Loucy (cell line): Measurements from ENCODE around the gene ACER3.

ENCODE experiments used
- EZH2phosphoT487 ChIP-seq: fragments of 200-600 bp; IDR thresholded peaks from 2 replicates; pipeline ENCODE4 v1.6.1; 2018; ENCODE audit warnings: antibody characterized with exemption, mild to moderate bottlenecking, moderate library complexity, borderline replicate concordance
- TF ChIP-seq, protein P1 (sequence below): fragments of 200-600 bp; sonication (generic); conservative IDR thresholded peaks from 2 replicates; pipeline ENCODE4 v1.5.1; 2014; ENCODE audit warnings: mild to moderate bottlenecking, antibody characterized with exemption, low read length

DNA sequence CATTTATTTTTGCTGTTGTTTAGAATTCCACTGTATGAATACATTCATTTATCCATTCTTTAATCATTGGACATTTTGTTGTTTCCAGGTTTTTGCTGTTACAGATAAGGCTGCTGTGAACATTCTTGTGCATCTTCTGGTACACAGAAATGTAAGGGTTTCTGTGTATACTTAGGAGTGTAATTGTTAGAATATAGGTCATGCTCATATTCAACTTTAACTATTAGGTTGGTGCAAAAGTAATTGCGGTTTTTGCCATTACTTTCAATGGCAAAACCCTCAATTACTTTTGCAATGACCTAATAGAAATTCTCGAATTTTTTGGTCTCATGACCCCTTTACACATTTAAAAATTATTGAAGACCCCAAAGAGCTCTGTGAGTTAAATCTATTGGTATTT lies 17.3 kb downstream of the ACER3 start:
- TF ChIP-seq, protein P1, sequence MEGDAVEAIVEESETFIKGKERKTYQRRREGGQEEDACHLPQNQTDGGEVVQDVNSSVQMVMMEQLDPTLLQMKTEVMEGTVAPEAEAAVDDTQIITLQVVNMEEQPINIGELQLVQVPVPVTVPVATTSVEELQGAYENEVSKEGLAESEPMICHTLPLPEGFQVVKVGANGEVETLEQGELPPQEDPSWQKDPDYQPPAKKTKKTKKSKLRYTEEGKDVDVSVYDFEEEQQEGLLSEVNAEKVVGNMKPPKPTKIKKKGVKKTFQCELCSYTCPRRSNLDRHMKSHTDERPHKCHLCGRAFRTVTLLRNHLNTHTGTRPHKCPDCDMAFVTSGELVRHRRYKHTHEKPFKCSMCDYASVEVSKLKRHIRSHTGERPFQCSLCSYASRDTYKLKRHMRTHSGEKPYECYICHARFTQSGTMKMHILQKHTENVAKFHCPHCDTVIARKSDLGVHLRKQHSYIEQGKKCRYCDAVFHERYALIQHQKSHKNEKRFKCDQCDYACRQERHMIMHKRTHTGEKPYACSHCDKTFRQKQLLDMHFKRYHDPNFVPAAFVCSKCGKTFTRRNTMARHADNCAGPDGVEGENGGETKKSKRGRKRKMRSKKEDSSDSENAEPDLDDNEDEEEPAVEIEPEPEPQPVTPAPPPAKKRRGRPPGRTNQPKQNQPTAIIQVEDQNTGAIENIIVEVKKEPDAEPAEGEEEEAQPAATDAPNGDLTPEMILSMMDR: no peak
- TF ChIP-seq EZH2phosphoT487: no peak
